ENCODE results near the gene CDK7.
A peak's percentile ranks its signal among the peaks of the same experiment; 100 is the strongest.

Gene CDK7

GRCh38 chr5:69234457-69235268 lies at the start of gene CDK7 (continued):
- TF ChIP-seq ZNF354C (tag by site-specific recombination; IDR thresholded peaks at IDR 0.05; ENCODE audit: borderline replicate concordance, low read depth) = no peak
- no peak for TF ChIP-seq ZNF571 (tag by site-specific recombination; IDR thresholded peaks at IDR 0.05)
- no peak for TF ChIP-seq ZIC2 (tag by site-specific recombination; IDR thresholded peaks at IDR 0.05)
- no peak for TF ChIP-seq ZNF792 (tag by site-specific recombination; IDR thresholded peaks at IDR 0.05)
- no peak for TF ChIP-seq ZNF624 (tag by site-specific recombination; IDR thresholded peaks at IDR 0.05)
- 0 out of 2 replicates have a peak, but pooled peaks have one; percentile 17 for TF ChIP-seq ZNF341 (tag by site-specific recombination; IDR thresholded peaks at IDR 0.05; ENCODE audit: low read depth)
- TF ChIP-seq PRDM2 (tag by site-specific recombination; IDR thresholded peaks at IDR 0.05; ENCODE audit: borderline replicate concordance) = no peak
- no peak for TF ChIP-seq ZFP37 (tag by site-specific recombination; IDR thresholded peaks at IDR 0.05)
- no peak for TF ChIP-seq ZNF785 (tag by site-specific recombination; IDR thresholded peaks at IDR 0.05)
- no peak for TF ChIP-seq ZNF488 (tag by site-specific recombination; IDR thresholded peaks at IDR 0.05)
- TF ChIP-seq ZBTB8A (tag by site-specific recombination; IDR thresholded peaks at IDR 0.05) = peak; percentile 86
- TF ChIP-seq ZFP3 (tag by site-specific recombination; IDR thresholded peaks at IDR 0.05; ENCODE audit: low read depth) = no peak
- TF ChIP-seq ZBTB7A (tag by site-specific recombination; IDR thresholded peaks at IDR 0.05; ENCODE audit: low read depth) = no peak
- TF ChIP-seq ZNF157 (tag by site-specific recombination; IDR thresholded peaks at IDR 0.05) = no peak
- TF ChIP-seq ZNF223 (tag by site-specific recombination; IDR thresholded peaks at IDR 0.05) = no peak
- no peak for TF ChIP-seq ZBTB44 (tag by site-specific recombination; IDR thresholded peaks at IDR 0.05)
- no peak for TF ChIP-seq ZNF239 (tag by site-specific recombination; IDR thresholded peaks at IDR 0.05)
- no peak for TF ChIP-seq ZNF555 (tag by site-specific recombination; conservative IDR thresholded peaks at IDR 0.05)
- TF ChIP-seq KLF8 (tag by site-specific recombination; IDR thresholded peaks at IDR 0.05) = peak; percentile 79; the same call in 1 of the 2 replicates
- no peak for TF ChIP-seq ZNF350 (tag by site-specific recombination; IDR thresholded peaks at IDR 0.05)
- TF ChIP-seq ZSCAN30 (tag by site-specific recombination; IDR thresholded peaks at IDR 0.05) = no peak
- TF ChIP-seq TSHZ1 (tag by site-specific recombination; IDR thresholded peaks at IDR 0.05; ENCODE audit: borderline replicate concordance) = no peak
- TF ChIP-seq ZNF776 (tag by site-specific recombination; IDR thresholded peaks at IDR 0.05; ENCODE audit: borderline replicate concordance) = no peak
- peak; percentile 74; the same call in 1 of the 2 replicates for TF ChIP-seq ZNF501 (tag by site-specific recombination; IDR thresholded peaks at IDR 0.05)
- TF ChIP-seq IKZF3 (tag by site-specific recombination; IDR thresholded peaks at IDR 0.05) = no peak
- TF ChIP-seq MZF1 (tag by site-specific recombination; IDR thresholded peaks at IDR 0.05; ENCODE audit: borderline replicate concordance) = no peak
- peak; percentile 63 for TF ChIP-seq ZXDB (tag by site-specific recombination; IDR thresholded peaks at IDR 0.05)

Measured in HEK293 (cell line).